H1 (cell line): ENCODE results near the gene STIMATE. TPM values are rescaled to one million over a fixed set of nuclear protein-coding genes. Genes with fewer than 3 reads are reported as not detected.

Experiments
- RAD21 ChIP-seq, 2 experiments: IDR thresholded peaks in 1 of 2; conservative IDR thresholded peaks in 1 of 2; 2 replicates each; pipeline ENCODE4 v1.6.1; 2011; ENCODE audit warnings: low read depth in 2 of 2, low read length in 2 of 2, improper control_type of control experiment in 1 of 2, inconsistent platforms in 1 of 2, mild to moderate bottlenecking in 1 of 2, moderate library complexity in 1 of 2
- RBBP5 ChIP-seq: IDR thresholded peaks from 2 replicates; pipeline ENCODE4 v1.7.1; 2012; ENCODE audit warnings: low read depth, mild to moderate bottlenecking, inconsistent platforms, low read length, moderate library complexity, borderline replicate concordance
- TEAD4 ChIP-seq: IDR thresholded peaks from 2 replicates; pipeline ENCODE4 v1.6.1; 2012; ENCODE audit warnings: low read depth, low read length, inconsistent platforms, mixed read lengths
- polyA plus RNA-seq, 7 experiments: library from polyadenylated mRNA; depleted of rRNA in 3 of 7; stranded (reverse) in 5 of 7; unstranded in 2 of 7; fragments of >200 nt in 5 of 7; fragments of 200-250 nt in 2 of 7; gene quantifications; 1 replicate in 5 of 7; 2 replicates in 1 of 7; 4 replicates in 1 of 7; pipeline versions ENCODE4 v1.2.1 to v1.2.3, GENCODE V29; 2011 to 2013; ENCODE audit warnings: missing spikeins in 2 of 7, mixed read lengths in 2 of 7
- total RNA-seq: library from RNA; stranded (reverse); fragmentation: NEBNext Ultra II Directional; extraction: Animal tissue kit (Norgen Biotek cat#: 25700); gene quantifications from 2 replicates; pipeline ENCODE4 v1.2.1, GENCODE V29; 2021
- TF ChIP-seq, protein P1 (sequence below): fragments of 300-600 bp; sonication (generic); IDR thresholded peaks from 2 replicates; pipeline ENCODE4 v1.7.1; 2012; ENCODE audit warnings: low read length, moderate library complexity, mild to moderate bottlenecking, inconsistent platforms; ENCODE audit not compliant: insufficient replicate concordance

Gene STIMATE
- total and polyA plus RNA-seq, 2 of the 8 experiments (the other 6 are each of a cell fraction or from before 2014, with no cell fraction given): 17.5 to 22.1 TPM

DNA sequence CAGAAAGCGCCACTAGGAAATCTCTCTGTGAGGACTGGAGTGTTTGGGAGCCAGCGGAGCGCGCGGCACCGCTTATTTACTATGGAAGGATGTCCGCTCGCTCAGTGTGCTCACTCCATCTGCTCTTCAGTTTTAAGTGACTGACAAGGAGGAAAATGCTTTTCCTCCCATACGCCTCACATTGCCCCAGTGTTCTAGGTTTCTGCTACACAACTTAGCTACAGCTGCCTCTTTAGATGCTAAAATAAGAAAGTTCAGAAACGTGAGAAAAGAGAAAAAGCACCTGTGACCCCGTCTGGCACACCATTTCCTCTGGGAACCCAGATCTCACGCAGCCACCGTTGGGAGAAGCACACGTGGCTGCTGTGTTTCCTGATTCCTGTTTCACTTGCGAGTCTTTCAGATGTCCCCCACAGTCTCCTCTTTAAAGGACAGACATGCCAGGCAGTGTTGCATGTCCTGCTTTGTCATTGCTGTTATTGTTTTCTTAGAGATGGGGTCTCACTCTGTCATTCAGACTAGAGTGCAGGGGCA lies 50.8 kb downstream of the STIMATE start (continued):
- TF ChIP-seq TEAD4 (no peak), RBBP5 (no peak), RAD21 (IDR thresholded peaks at IDR 0.05 in 1 of 2, conservative IDR thresholded peaks at IDR 0.05 in 1 of 2; ENCODE audit: low read depth in 2 of 2, low read length in 2 of 2) (no peak)
- TF ChIP-seq, protein P1, sequence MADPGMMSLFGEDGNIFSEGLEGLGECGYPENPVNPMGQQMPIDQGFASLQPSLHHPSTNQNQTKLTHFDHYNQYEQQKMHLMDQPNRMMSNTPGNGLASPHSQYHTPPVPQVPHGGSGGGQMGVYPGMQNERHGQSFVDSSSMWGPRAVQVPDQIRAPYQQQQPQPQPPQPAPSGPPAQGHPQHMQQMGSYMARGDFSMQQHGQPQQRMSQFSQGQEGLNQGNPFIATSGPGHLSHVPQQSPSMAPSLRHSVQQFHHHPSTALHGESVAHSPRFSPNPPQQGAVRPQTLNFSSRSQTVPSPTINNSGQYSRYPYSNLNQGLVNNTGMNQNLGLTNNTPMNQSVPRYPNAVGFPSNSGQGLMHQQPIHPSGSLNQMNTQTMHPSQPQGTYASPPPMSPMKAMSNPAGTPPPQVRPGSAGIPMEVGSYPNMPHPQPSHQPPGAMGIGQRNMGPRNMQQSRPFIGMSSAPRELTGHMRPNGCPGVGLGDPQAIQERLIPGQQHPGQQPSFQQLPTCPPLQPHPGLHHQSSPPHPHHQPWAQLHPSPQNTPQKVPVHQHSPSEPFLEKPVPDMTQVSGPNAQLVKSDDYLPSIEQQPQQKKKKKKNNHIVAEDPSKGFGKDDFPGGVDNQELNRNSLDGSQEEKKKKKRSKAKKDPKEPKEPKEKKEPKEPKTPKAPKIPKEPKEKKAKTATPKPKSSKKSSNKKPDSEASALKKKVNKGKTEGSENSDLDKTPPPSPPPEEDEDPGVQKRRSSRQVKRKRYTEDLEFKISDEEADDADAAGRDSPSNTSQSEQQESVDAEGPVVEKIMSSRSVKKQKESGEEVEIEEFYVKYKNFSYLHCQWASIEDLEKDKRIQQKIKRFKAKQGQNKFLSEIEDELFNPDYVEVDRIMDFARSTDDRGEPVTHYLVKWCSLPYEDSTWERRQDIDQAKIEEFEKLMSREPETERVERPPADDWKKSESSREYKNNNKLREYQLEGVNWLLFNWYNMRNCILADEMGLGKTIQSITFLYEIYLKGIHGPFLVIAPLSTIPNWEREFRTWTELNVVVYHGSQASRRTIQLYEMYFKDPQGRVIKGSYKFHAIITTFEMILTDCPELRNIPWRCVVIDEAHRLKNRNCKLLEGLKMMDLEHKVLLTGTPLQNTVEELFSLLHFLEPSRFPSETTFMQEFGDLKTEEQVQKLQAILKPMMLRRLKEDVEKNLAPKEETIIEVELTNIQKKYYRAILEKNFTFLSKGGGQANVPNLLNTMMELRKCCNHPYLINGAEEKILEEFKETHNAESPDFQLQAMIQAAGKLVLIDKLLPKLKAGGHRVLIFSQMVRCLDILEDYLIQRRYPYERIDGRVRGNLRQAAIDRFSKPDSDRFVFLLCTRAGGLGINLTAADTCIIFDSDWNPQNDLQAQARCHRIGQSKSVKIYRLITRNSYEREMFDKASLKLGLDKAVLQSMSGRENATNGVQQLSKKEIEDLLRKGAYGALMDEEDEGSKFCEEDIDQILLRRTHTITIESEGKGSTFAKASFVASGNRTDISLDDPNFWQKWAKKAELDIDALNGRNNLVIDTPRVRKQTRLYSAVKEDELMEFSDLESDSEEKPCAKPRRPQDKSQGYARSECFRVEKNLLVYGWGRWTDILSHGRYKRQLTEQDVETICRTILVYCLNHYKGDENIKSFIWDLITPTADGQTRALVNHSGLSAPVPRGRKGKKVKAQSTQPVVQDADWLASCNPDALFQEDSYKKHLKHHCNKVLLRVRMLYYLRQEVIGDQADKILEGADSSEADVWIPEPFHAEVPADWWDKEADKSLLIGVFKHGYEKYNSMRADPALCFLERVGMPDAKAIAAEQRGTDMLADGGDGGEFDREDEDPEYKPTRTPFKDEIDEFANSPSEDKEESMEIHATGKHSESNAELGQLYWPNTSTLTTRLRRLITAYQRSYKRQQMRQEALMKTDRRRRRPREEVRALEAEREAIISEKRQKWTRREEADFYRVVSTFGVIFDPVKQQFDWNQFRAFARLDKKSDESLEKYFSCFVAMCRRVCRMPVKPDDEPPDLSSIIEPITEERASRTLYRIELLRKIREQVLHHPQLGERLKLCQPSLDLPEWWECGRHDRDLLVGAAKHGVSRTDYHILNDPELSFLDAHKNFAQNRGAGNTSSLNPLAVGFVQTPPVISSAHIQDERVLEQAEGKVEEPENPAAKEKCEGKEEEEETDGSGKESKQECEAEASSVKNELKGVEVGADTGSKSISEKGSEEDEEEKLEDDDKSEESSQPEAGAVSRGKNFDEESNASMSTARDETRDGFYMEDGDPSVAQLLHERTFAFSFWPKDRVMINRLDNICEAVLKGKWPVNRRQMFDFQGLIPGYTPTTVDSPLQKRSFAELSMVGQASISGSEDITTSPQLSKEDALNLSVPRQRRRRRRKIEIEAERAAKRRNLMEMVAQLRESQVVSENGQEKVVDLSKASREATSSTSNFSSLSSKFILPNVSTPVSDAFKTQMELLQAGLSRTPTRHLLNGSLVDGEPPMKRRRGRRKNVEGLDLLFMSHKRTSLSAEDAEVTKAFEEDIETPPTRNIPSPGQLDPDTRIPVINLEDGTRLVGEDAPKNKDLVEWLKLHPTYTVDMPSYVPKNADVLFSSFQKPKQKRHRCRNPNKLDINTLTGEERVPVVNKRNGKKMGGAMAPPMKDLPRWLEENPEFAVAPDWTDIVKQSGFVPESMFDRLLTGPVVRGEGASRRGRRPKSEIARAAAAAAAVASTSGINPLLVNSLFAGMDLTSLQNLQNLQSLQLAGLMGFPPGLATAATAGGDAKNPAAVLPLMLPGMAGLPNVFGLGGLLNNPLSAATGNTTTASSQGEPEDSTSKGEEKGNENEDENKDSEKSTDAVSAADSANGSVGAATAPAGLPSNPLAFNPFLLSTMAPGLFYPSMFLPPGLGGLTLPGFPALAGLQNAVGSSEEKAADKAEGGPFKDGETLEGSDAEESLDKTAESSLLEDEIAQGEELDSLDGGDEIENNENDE: no peak
